ENCODE results near the gene ACSM6.

Gene ACSM6

GRCh38 chr10:95260909-95261552 is 67.0 kb downstream of the ACSM6 start:
- Mint-ChIP-seq H3K4me1 (ENCODE audit: low read depth) (no peaks in the 10 kb centered on the region), H3K27ac (no peak overlapping the region)

GRCh38 chr10:95261926-95262325 is 67.9 kb downstream of the ACSM6 start:
- Mint-ChIP-seq H3K4me1 (ENCODE audit: low read depth) (peaks cover 6% of the 10 kb centered on the region), H3K9me3 (no peaks in the 10 kb centered on the region), H3K27me3 (no peaks in the 10 kb centered on the region), H3K27ac (no peak overlapping the region), H3K4me3 (no peak overlapping the region), H3K36me3 (ENCODE audit: low read depth) (no peaks in the 10 kb centered on the region)
- intact Hi-C loops (cut with micrococcal nuclease), result no loop called here

More at GRCh38 chr10:95260909-95261552, 67.0 kb downstream of the ACSM6 start:
- Mint-ChIP-seq H3K36me3 (ENCODE audit: low read depth) (no peaks in the 10 kb centered on the region), H3K4me3 (no peak overlapping the region), H3K27me3 (no peaks in the 10 kb centered on the region), H3K9me3 (peaks cover 6% of the 10 kb centered on the region)
- intact Hi-C loops (cut with micrococcal nuclease), result no loop called here

- intact Hi-C loops (cut with micrococcal nuclease), result no loop called here
- Mint-ChIP-seq H3K9me3 (no peaks in the 10 kb centered on the region), H3K27me3 (no peaks in the 10 kb centered on the region), H3K4me1 (ENCODE audit: low read depth) (peaks cover 6% of the 10 kb centered on the region), H3K27ac (no peak overlapping the region), H3K4me3 (no peak overlapping the region), H3K36me3 (ENCODE audit: low read depth) (no peaks in the 10 kb centered on the region)
These were observed 68.9 kb downstream of the ACSM6 start for GRCh38 chr10:95262763-95263518.

GRCh38 chr10:95263864-95264226 is 69.8 kb downstream of the ACSM6 start:
- H3K27me3 Mint-ChIP-seq, result no peaks in the 10 kb centered on the region
- intact Hi-C loops (cut with micrococcal nuclease), result no loop called here
- no peaks in the 10 kb centered on the region for H3K36me3 Mint-ChIP-seq (ENCODE audit: low read depth)
- H3K4me1 Mint-ChIP-seq (ENCODE audit: low read depth), result peaks cover 6% of the 10 kb centered on the region
- H3K4me3 Mint-ChIP-seq, result no peak overlapping the region
- no peaks in the 10 kb centered on the region for H3K9me3 Mint-ChIP-seq
- no peak overlapping the region for H3K27ac Mint-ChIP-seq

GRCh38 chr10:95264227-95265051 is 70.4 kb downstream of the ACSM6 start:
- Mint-ChIP-seq H3K4me1 (ENCODE audit: low read depth) (peaks cover 6% of the 10 kb centered on the region), H3K9me3 (no peaks in the 10 kb centered on the region), H3K27ac (no peak overlapping the region), H3K4me3 (no peak overlapping the region), H3K36me3 (ENCODE audit: low read depth) (no peaks in the 10 kb centered on the region), H3K27me3 (no peaks in the 10 kb centered on the region)
- intact Hi-C loops (cut with micrococcal nuclease), result no loop called here

- intact Hi-C loops (cut with micrococcal nuclease), result no loop called here
- Mint-ChIP-seq H3K4me3 (no peak overlapping the region), H3K27ac (no peak overlapping the region), H3K9me3 (no peaks in the 10 kb centered on the region), H3K4me1 (ENCODE audit: low read depth) (peaks cover 6% of the 10 kb centered on the region), H3K27me3 (no peaks in the 10 kb centered on the region), H3K36me3 (ENCODE audit: low read depth) (no peaks in the 10 kb centered on the region)
These were observed 71.5 kb downstream of the ACSM6 start for GRCh38 chr10:95265572-95265971.

- no peak overlapping the region for H3K4me3 Mint-ChIP-seq
- intact Hi-C loops (cut with micrococcal nuclease), result no loop called here
- H3K9me3 Mint-ChIP-seq, result no peaks in the 10 kb centered on the region
- H3K4me1 Mint-ChIP-seq (ENCODE audit: low read depth), result peaks cover 6% of the 10 kb centered on the region
- no peaks in the 10 kb centered on the region for H3K36me3 Mint-ChIP-seq (ENCODE audit: low read depth)
- no peaks in the 10 kb centered on the region for H3K27me3 Mint-ChIP-seq
- H3K27ac Mint-ChIP-seq, result peak overlapping the region; percentile 39
These were observed 72.6 kb downstream of the ACSM6 start for GRCh38 chr10:95266674-95267095.

- Mint-ChIP-seq H3K27me3 (no peaks in the 10 kb centered on the region), H3K27ac (no peak overlapping the region), H3K4me3 (no peak overlapping the region), H3K36me3 (ENCODE audit: low read depth) (no peaks in the 10 kb centered on the region), H3K4me1 (ENCODE audit: low read depth) (peaks cover 6% of the 10 kb centered on the region), H3K9me3 (no peaks in the 10 kb centered on the region)
- intact Hi-C loops (cut with micrococcal nuclease), result no loop called here
These were observed 73.2 kb downstream of the ACSM6 start for GRCh38 chr10:95267251-95267650.

- H3K36me3 Mint-ChIP-seq (ENCODE audit: low read depth), result no peaks in the 10 kb centered on the region
- H3K4me3 Mint-ChIP-seq, result no peak overlapping the region
- H3K27me3 Mint-ChIP-seq, result no peaks in the 10 kb centered on the region
- intact Hi-C loops (cut with micrococcal nuclease), result no loop called here
- no peaks in the 10 kb centered on the region for H3K9me3 Mint-ChIP-seq
- H3K27ac Mint-ChIP-seq, result no peak overlapping the region
- H3K4me1 Mint-ChIP-seq (ENCODE audit: low read depth), result peaks cover 6% of the 10 kb centered on the region
These were observed 74.4 kb downstream of the ACSM6 start for GRCh38 chr10:95268438-95268837.

GRCh38 chr10:95273393-95274312 is 79.6 kb downstream of the ACSM6 start:
- H3K4me1 Mint-ChIP-seq (ENCODE audit: low read depth), result no peaks in the 10 kb centered on the region
- no peak overlapping the region for H3K27ac Mint-ChIP-seq
- no peaks in the 10 kb centered on the region for H3K36me3 Mint-ChIP-seq (ENCODE audit: low read depth)

GRCh38 chr10:95275726-95276366 is 81.8 kb downstream of the ACSM6 start:
- no peaks in the 10 kb centered on the region for H3K4me1 Mint-ChIP-seq (ENCODE audit: low read depth)
- no peaks in the 10 kb centered on the region for H3K27me3 Mint-ChIP-seq
- no peaks in the 10 kb centered on the region for H3K9me3 Mint-ChIP-seq
- H3K27ac Mint-ChIP-seq, result no peak overlapping the region
- no peak overlapping the region for H3K4me3 Mint-ChIP-seq
- intact Hi-C loops (cut with micrococcal nuclease), result no loop called here
- no peaks in the 10 kb centered on the region for H3K36me3 Mint-ChIP-seq (ENCODE audit: low read depth)

More at GRCh38 chr10:95273393-95274312, 79.6 kb downstream of the ACSM6 start:
- H3K27me3 Mint-ChIP-seq, result no peaks in the 10 kb centered on the region
- H3K4me3 Mint-ChIP-seq, result no peak overlapping the region
- H3K9me3 Mint-ChIP-seq, result no peaks in the 10 kb centered on the region
- intact Hi-C loops (cut with micrococcal nuclease), result no loop called here

GRCh38 chr10:95276367-95277200 is 82.5 kb downstream of the ACSM6 start:
- Mint-ChIP-seq H3K4me1 (ENCODE audit: low read depth) (no peaks in the 10 kb centered on the region), H3K27ac (no peak overlapping the region), H3K4me3 (no peak overlapping the region), H3K36me3 (ENCODE audit: low read depth) (no peaks in the 10 kb centered on the region), H3K9me3 (no peaks in the 10 kb centered on the region), H3K27me3 (no peaks in the 10 kb centered on the region)
- intact Hi-C loops (cut with micrococcal nuclease), result no loop called here

Data from dendritic cell treated with granulocyte-macrophage colony-stimulating factor and Interleukin-4, amounts not matched to agents 40 ng/mL and 50 ng/mL, for 4 days (primary cell).